ENCODE results near the gene GRHL1. TPM values are rescaled to one million over a fixed set of nuclear protein-coding genes. Genes with fewer than 3 reads are reported as not detected.

The GRHL1 gene
- total RNA-seq, 1 donor from 2014 or later: 0.43 TPM

DNA sequence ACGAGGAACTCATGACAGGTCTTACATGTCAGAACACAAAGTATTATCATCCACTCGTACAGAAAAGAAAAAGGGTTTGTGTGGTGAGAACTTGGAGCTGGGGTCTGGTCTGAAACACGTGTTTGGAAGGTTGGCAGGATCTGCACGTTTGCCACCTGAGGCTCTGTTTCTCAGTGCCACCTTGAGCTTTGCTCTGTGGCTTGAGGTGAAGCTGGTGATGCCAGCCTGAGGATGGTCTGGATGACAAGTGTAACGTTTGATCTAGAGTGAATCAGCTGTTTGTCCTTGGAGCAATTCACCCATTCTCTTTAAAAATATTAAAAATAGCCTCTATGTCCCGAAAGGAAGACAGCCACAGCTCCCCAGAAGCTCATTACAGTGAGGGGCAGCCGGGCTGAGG lies 46.4 kb downstream of the GRHL1 start:
- intact Hi-C loops (cut with DNase I): no loop called here

DNA sequence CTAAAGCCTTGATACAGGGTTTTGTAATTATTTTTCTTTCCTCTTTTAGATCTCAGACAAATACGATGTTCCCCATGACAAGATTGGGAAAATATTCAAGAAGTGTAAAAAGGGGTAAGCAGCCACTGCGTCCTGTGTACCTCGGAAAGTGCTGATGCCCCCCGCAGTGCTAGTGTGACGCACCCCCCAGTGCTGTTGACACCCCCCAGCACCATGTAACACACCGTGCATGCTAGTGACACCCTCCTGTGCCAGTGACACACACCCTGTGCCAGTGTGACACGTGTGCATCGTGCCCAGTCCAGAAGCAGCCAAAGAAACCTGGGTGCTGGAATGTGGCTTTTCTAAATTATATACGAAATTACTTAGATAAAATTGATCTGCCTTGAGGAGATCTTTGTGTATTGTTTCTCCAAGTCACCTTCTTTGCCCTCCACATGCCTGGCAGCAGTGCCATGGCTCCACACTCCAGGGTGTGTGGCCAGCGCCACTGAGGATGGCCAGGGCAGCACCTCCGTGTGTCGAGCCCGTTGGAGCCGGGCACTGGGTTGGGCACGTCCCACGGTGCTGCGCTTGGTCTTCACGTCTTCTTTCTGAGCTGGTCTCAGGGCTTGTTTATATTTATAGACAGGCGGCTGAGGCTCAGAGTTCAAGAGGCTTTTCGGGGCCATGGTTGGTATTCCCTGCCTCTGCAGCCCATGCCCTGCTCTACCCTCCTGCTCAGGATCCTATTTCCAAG lies 47.6 kb downstream of the GRHL1 start:
- Histone ChIP-seq H3K27ac (no peak overlapping the region), H3K36me3 (no peaks in the 10 kb centered on the region), H3K4me1 (no peaks in the 10 kb centered on the region), H3K4me3 (no peak overlapping the region), H3K27me3 (no peaks in the 10 kb centered on the region), H3K9me3 (no peaks in the 10 kb centered on the region)
- no peak for DNase-seq (ENCODE audit: low spot score in 2 of 2)
- TF ChIP-seq, protein P1, sequence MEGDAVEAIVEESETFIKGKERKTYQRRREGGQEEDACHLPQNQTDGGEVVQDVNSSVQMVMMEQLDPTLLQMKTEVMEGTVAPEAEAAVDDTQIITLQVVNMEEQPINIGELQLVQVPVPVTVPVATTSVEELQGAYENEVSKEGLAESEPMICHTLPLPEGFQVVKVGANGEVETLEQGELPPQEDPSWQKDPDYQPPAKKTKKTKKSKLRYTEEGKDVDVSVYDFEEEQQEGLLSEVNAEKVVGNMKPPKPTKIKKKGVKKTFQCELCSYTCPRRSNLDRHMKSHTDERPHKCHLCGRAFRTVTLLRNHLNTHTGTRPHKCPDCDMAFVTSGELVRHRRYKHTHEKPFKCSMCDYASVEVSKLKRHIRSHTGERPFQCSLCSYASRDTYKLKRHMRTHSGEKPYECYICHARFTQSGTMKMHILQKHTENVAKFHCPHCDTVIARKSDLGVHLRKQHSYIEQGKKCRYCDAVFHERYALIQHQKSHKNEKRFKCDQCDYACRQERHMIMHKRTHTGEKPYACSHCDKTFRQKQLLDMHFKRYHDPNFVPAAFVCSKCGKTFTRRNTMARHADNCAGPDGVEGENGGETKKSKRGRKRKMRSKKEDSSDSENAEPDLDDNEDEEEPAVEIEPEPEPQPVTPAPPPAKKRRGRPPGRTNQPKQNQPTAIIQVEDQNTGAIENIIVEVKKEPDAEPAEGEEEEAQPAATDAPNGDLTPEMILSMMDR (IDR thresholded peaks at IDR 0.05): no peak
- intact Hi-C loops (cut with DNase I): no loop called here

More for the DNA sequence above, 46.4 kb downstream of the GRHL1 start:
- Histone ChIP-seq H3K27ac (no peak overlapping the region), H3K36me3 (no peaks in the 10 kb centered on the region), H3K4me3 (no peak overlapping the region), H3K27me3 (no peaks in the 10 kb centered on the region), H3K4me1 (no peaks in the 10 kb centered on the region), H3K9me3 (no peaks in the 10 kb centered on the region)
- TF ChIP-seq, protein P1 (IDR thresholded peaks at IDR 0.05): no peak
- DNase-seq (ENCODE audit: low spot score in 2 of 2): no peak

DNA sequence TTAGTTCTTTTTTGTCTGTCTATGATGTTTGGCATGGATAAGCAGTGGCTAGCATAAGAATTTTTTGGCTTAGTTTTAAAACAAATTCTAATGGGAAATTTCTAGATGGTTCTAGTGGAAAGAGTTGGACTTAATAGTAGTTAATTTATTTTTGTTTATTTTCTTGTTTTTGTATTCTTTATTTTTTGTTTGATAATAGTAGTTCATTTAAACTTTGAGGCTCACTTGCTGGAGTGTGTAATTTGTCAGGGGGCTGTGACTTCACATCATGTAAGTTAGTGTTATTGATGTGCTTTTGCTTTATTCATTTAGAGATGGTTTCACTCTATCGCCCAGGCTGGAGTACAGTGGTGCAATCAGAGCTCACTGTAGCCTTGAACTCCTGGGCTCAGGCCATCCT lies 48.2 kb downstream of the GRHL1 start:
- intact Hi-C loops (cut with DNase I): no loop called here
- Histone ChIP-seq H3K27ac (no peak overlapping the region), H3K27me3 (no peaks in the 10 kb centered on the region), H3K9me3 (no peaks in the 10 kb centered on the region), H3K4me3 (no peak overlapping the region), H3K36me3 (no peaks in the 10 kb centered on the region), H3K4me1 (no peaks in the 10 kb centered on the region)
- TF ChIP-seq, protein P1 (IDR thresholded peaks at IDR 0.05): no peak
- DNase-seq (ENCODE audit: low spot score in 2 of 2): no peak

DNA sequence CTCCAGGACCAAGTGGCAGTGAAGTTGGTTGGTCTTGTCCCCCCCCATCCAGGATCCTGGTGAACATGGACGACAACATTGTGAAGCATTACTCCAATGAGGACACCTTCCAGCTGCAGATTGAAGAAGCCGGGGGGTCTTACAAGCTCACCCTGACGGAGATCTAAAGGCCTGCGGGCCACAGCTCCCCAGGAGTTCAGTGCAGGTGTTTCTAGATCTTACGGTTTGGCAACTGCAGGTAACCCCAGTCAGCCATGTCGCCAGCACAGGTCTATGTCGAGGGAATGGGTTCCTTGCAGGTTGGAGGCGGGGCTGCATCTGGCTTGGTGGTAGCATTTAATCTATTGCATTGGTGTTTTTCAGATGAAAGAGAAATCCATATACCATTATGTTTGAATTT lies 49.0 kb downstream of the GRHL1 start:
- Histone ChIP-seq H3K36me3 (no peaks in the 10 kb centered on the region), H3K9me3 (no peaks in the 10 kb centered on the region), H3K27ac (no peak overlapping the region), H3K4me3 (no peak overlapping the region), H3K27me3 (no peaks in the 10 kb centered on the region), H3K4me1 (no peaks in the 10 kb centered on the region)
- TF ChIP-seq, protein P1 (IDR thresholded peaks at IDR 0.05): no peak
- intact Hi-C loops (cut with DNase I): no loop called here
- no peak for DNase-seq (ENCODE audit: low spot score in 2 of 2)

DNA sequence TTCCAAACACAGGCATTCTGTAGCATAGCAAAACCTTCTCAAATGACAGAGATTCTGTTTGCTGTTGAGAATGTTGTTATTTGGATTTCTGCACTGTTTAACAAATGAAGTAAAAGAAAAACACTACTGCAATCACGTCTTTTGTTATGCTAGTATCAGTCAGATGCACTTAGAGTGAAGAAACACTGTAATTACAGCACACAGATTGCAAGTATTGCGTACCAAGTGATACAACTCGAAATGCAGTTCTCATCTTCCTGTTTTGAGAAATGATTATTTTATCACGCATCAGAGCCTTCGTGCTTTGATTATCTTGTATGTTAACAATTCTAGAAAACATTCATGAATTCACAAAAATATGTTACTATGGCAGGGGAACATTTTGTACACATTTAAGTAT lies 50.1 kb downstream of the GRHL1 start:
- intact Hi-C loops (cut with DNase I): no loop called here
- Histone ChIP-seq H3K9me3 (no peaks in the 10 kb centered on the region), H3K36me3 (no peaks in the 10 kb centered on the region), H3K4me1 (peaks cover 2 to 5% of the 10 kb centered on the region in 2 donors), H3K27me3 (no peaks in the 10 kb centered on the region), H3K4me3 (no peak overlapping the region), H3K27ac (no peak overlapping the region)
- DNase-seq (ENCODE audit: low spot score in 2 of 2): no peak
- TF ChIP-seq, protein P1 (IDR thresholded peaks at IDR 0.05): no peak

Data from ascending aorta (tissue), 2 donors.